Transverse colon (tissue), 3 donors: ENCODE data around the gene PTK7.

ENCODE experiments used
- CTCF ChIP-seq, 5 experiments: fragments of 200-600 bp in 3 of 5; fragments of 450-650 bp in 2 of 5; sonication (generic) in 3 of 5; IDR thresholded peaks; 1 replicate in 2 of 5; 2 replicates in 3 of 5; pipeline ENCODE4 v1.5.1; 2016 to 2017; ENCODE audit warnings: antibody characterized with exemption in 5 of 5, inconsistent platforms in 3 of 5, mild to moderate bottlenecking in 2 of 5, moderate library complexity in 1 of 5
- POLR2A ChIP-seq: fragments of 450-650 bp; IDR thresholded peaks from one replicate; pipeline ENCODE4 v1.6.1; 2016; ENCODE audit warnings: antibody characterized with exemption, mild to moderate bottlenecking, moderate library complexity

- TF ChIP-seq POLR2A, result no peak
- no peak for TF ChIP-seq CTCF (IDR thresholded peaks at IDR 0.05)
Measured at GRCh38 chr6:43058531-43058930, 17.6 kb upstream of the PTK7 start.
